HepG2 (cell line): ENCODE results near the gene KCNQ1OT1. TPM values are rescaled to one million over a fixed set of nuclear protein-coding genes. Genes with fewer than 3 reads are reported as not detected.

ENCODE experiments used
- EZH2 ChIP-seq: conservative IDR thresholded peaks from 2 replicates; pipeline ENCODE4 v1.6.1; 2012; ENCODE audit warnings: mild to moderate bottlenecking, low read depth, low read length, moderate library complexity
- HNF1B ChIP-seq: sonication (generic); formaldehyde crosslinking; IDR thresholded peaks from 2 replicates; pipeline ENCODE4 v1.5.1; 2020; ENCODE audit warnings: mild to moderate bottlenecking, moderate library complexity, missing genetic modification reagents
- HOXA5 ChIP-seq: sonication (generic); formaldehyde crosslinking; IDR thresholded peaks from 2 replicates; pipeline ENCODE4 v1.4.0; 2020; ENCODE audit warnings: missing genetic modification reagents
- KDM6A ChIP-seq: IDR thresholded peaks from 2 replicates; pipeline ENCODE4 v1.6.1; 2016; ENCODE audit warnings: low read depth
- MBD4 ChIP-seq: IDR thresholded peaks from 2 replicates; pipeline ENCODE4 v1.6.1; 2012; ENCODE audit warnings: low read length, inconsistent platforms, borderline replicate concordance
- PRDM10 ChIP-seq: sonication (generic); formaldehyde crosslinking; IDR thresholded peaks from 2 replicates; pipeline ENCODE4 v1.4.0; 2020; ENCODE audit warnings: low read depth, missing genetic modification reagents
- UBTF ChIP-seq: sonication (generic); formaldehyde crosslinking; IDR thresholded peaks from 2 replicates; pipeline ENCODE4 v1.4.0; 2020; ENCODE audit warnings: mild to moderate bottlenecking, missing genetic modification reagents
- ZNF12 ChIP-seq: sonication (generic); formaldehyde crosslinking; IDR thresholded peaks from 2 replicates; pipeline ENCODE4 v1.5.0; 2020; ENCODE audit warnings: missing genetic modification reagents
- polyA plus RNA-seq, 8 experiments: library from polyadenylated mRNA; depleted of rRNA in 3 of 8; stranded (reverse) in 7 of 8; unstranded in 1 of 8; fragments of >200 nt; fragmentation: Illumina TruSeq in 4 of 8; extraction: Trizol in 4 of 8; gene quantifications; 2 replicates each; pipeline versions ENCODE4 v1.2.1 to v1.2.3, GENCODE V29; 2011 to 2016; ENCODE audit warnings: low read depth in 4 of 8, missing spikeins in 1 of 8, mixed read lengths in 1 of 8; ENCODE audit not compliant: insufficient read depth in 1 of 8
- total RNA-seq, 5 experiments: library from RNA; depleted of rRNA; stranded (reverse); fragments of >200 nt; fragmentation: Illumina TruSeq; extraction: Trizol; gene quantifications; 2 replicates each; pipeline ENCODE4 v1.2.3, GENCODE V29; 2016; ENCODE audit warnings: low read depth in 1 of 5

Gene KCNQ1OT1
- total and polyA plus RNA-seq, 2 of the 13 experiments (the other 11 are each of a cell fraction or from before 2014, with no cell fraction given), result 1.3 to 18.9 TPM

- TF ChIP-seq HNF1B (CRISPR knock-in tag), result no peak
- TF ChIP-seq HOXA5 (CRISPR knock-in tag), result no peak
- TF ChIP-seq KDM6A (CRISPR knock-in tag), result no peak
- TF ChIP-seq ZNF12 (CRISPR knock-in tag), result no peak
- TF ChIP-seq MBD4, result no peak
- TF ChIP-seq PRDM10 (CRISPR knock-in tag), result no peak
- no peak for TF ChIP-seq UBTF (CRISPR knock-in tag)
- TF ChIP-seq EZH2, result no peak
Observed at GRCh38 chr11:2588809-2589537, 110.8 kb downstream of the KCNQ1OT1 start (continued).
